Lower leg skin (tissue), 3 donors: ENCODE results near the gene CACNA1D.

Experiments
- POLR2A ChIP-seq, 2 donors: fragments of 450-650 bp; IDR thresholded peaks; one replicate each; pipeline ENCODE4 v1.6.1; 2016 to 2017; ENCODE audit warnings: antibody characterized with exemption in 2 of 2, mild to moderate bottlenecking in 1 of 2, moderate library complexity in 1 of 2
- TF ChIP-seq, protein P1 (sequence below), 3 donors: fragments of 450-650 bp; IDR thresholded peaks; one replicate each; pipeline ENCODE4 v1.5.1; 2016; ENCODE audit warnings: antibody characterized with exemption in 3 of 3, mild to moderate bottlenecking in 3 of 3, moderate library complexity in 2 of 3

DNA sequence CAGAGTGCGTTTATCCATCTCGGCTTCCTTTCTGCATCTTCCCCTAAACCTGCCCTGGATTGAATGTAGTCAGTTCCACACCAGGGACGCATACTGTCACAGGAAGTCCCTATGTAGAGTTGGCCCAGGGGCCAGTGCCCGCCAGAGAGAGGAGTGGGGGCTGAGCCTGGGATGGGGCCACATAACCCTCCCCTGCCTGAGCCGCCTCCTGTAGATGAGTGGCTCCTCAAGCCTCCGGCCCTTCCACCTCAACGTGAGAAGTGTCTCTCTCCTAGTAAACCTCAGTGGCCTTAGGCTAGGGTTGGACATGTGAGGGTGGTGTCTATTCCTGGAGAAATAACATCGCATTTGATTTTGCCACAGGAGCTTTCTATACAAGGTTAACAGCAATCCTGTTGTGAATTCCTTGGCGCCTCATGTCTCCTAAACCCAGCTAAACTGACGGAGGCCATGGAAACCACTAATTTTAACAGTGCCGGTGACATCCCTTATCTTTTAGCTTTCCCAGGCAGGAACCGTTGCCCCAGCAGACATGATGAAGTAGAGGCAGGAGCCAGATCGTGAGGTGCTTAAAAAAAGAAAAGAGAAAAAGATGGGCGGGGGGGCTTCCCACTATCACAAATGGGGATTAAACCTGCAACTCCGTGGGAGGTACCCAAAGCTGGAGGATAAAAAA is 180.7 kb downstream of the CACNA1D start:
- TF ChIP-seq, protein P1, sequence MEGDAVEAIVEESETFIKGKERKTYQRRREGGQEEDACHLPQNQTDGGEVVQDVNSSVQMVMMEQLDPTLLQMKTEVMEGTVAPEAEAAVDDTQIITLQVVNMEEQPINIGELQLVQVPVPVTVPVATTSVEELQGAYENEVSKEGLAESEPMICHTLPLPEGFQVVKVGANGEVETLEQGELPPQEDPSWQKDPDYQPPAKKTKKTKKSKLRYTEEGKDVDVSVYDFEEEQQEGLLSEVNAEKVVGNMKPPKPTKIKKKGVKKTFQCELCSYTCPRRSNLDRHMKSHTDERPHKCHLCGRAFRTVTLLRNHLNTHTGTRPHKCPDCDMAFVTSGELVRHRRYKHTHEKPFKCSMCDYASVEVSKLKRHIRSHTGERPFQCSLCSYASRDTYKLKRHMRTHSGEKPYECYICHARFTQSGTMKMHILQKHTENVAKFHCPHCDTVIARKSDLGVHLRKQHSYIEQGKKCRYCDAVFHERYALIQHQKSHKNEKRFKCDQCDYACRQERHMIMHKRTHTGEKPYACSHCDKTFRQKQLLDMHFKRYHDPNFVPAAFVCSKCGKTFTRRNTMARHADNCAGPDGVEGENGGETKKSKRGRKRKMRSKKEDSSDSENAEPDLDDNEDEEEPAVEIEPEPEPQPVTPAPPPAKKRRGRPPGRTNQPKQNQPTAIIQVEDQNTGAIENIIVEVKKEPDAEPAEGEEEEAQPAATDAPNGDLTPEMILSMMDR (IDR thresholded peaks at IDR 0.05), result no peak
- no peak for TF ChIP-seq POLR2A (IDR thresholded peaks at IDR 0.05)
